ENCODE results near the gene TRIM77.
"Not testable (repeated sequence)": the region's sequence is repeated elsewhere in the genome, so short reads cannot be mapped to it uniquely, and the experiment has no call there.

GRCh38 chr11:89669586-89669985 lies 40.5 kb upstream of the TRIM77 start:
- TF ChIP-seq OVOL2 (CRISPR knock-in tag; IDR thresholded peaks at IDR 0.05; ENCODE audit: borderline replicate concordance); TEAD4 (CRISPR knock-in tag; IDR thresholded peaks at IDR 0.05); ZNF281 (CRISPR knock-in tag; IDR thresholded peaks at IDR 0.05); ZBTB21 (CRISPR knock-in tag; IDR thresholded peaks at IDR 0.05; ENCODE audit: borderline replicate concordance); CTCF (IDR thresholded peaks at IDR 0.05); STAT6 (CRISPR knock-in tag; conservative IDR thresholded peaks at IDR 0.05; ENCODE audit: low read depth); MAX (CRISPR knock-in tag; IDR thresholded peaks at IDR 0.05); AFF4 (CRISPR knock-in tag; IDR thresholded peaks at IDR 0.05; ENCODE audit: borderline replicate concordance); MLX (CRISPR knock-in tag; IDR thresholded peaks at IDR 0.05); HMGXB4 (CRISPR knock-in tag; IDR thresholded peaks at IDR 0.05); FOXJ3 (CRISPR knock-in tag; IDR thresholded peaks at IDR 0.05; ENCODE audit: borderline replicate concordance); ZNF317 (CRISPR knock-in tag; IDR thresholded peaks at IDR 0.05; ENCODE audit: borderline replicate concordance, low read depth); ZNF232 (CRISPR knock-in tag; IDR thresholded peaks at IDR 0.05): not testable (repeated sequence)
